ENCODE measurements around the gene DES. TPM values are rescaled to one million over a fixed set of nuclear protein-coding genes. Genes with fewer than 3 reads are reported as not detected.

Gene DES
- total RNA-seq, 2 donors from 2014 or later, result 5,895 to 7,519 TPM

DNA sequence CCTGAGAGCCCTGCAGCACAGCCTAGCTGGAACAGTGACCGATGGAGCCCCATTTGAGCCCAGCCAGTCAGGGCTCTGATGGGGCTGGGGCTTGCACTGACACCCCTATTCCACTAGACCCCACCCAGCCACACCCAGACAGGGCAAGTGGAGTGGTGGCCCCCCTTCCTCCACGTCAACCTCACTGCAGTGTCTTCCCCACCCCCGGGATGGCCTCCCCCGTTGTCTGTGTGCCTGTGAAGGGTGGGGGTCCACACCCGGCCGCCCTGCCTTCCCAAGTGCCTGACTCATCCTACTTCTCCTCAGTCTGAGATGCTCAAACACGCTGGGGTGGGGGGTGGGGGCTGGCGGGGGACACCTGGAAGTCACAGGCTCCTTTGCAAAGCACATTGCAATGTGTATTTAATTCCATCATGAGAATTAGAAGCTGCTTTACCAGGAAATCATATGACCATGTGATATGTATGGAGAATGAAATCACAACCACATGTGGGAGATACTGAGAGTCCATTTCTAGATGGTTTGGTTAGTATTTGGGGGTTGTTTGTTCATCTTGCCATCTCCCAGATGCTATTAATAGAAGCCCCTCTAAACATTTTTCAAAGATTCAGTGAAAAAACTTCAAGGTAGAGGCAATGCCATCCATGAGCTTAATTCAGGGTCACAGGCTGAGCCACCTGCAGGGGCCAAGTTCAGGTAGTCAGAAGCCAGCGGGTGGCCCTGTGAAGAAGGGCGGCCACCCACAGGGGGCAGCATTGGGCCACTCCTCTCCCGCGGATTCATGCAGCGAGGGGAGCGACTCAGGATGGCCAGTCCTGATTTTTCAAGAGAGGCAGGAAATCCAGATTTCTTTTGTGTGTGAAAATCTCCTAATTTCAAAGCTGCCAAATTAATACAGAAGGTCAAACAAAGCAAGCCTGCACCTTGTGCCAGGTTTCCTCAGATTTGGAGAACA lies 57.8 kb downstream of the DES start:
- intact Hi-C loops (cut with DNase I), result loop anchor here in 1 of 2 donors (5.0 kb wide), 1 partner anchor 51 kb away; no protein-coding TSS in a partner anchor
- DNase-seq (peak; percentile 73), ATAC-seq (peak; percentile 44 to 65)

Other genes with a start within 250 kb of the DES start
- gene SLC23A3, start 248.3 kb upstream of the DES start, total RNA-seq, result under 1 TPM; 0.47 to 0.50 TPM
- 10 to 100 TPM; 46.9 to 56.9 TPM for gene CNPPD1, start 241.5 kb upstream of the DES start, total RNA-seq
- 10 to 100 TPM; 43.4 to 46.0 TPM for gene RETREG2, start 240.1 kb upstream of the DES start, total RNA-seq
- gene ZFAND2B, start 211.6 kb upstream of the DES start, total RNA-seq, result 10 to 100 TPM; 21.2 to 26.5 TPM
- gene ABCB6, start 199.4 kb upstream of the DES start, total RNA-seq, result 10 to 100 TPM; 14.2 to 23.0 TPM
- gene ATG9A, start 188.7 kb upstream of the DES start, total RNA-seq, result 10 to 100 TPM; 69.0 to 74.4 TPM
- 10 to 100 TPM; 16.0 to 20.3 TPM for gene ANKZF1, start 188.6 kb upstream of the DES start, total RNA-seq
- gene GLB1L, start 172.9 kb upstream of the DES start, total RNA-seq, result 1 to 10 TPM; 4.7 to 4.9 TPM
- 10 to 100 TPM; 15.6 to 17.4 TPM for gene STK16, start 172.9 kb upstream of the DES start, total RNA-seq
- gene TUBA4B, start 165.1 kb upstream of the DES start, total RNA-seq, result not detected
- gene TUBA4A, start 164.5 kb upstream of the DES start, total RNA-seq, result 10 to 100 TPM; 42.1 to 72.9 TPM
- gene DNAJB2, start 139.0 kb upstream of the DES start, total RNA-seq, result 10 to 100 TPM; 43.7 to 63.6 TPM
- not detected for gene PTPRN, start 109.0 kb upstream of the DES start, total RNA-seq
- not detected for gene RESP18, start 85.6 kb upstream of the DES start, total RNA-seq
- gene DNPEP, start 30.5 kb upstream of the DES start, total RNA-seq, result 10 to 100 TPM; 52.6 to 70.5 TPM
- gene SPEG, start 16.5 kb downstream of the DES start, total RNA-seq, result 10 to 100 TPM; 94.6 to 94.9 TPM
- 10 to 100 TPM; 29.0 to 30.0 TPM for gene GMPPA, start 80.5 kb downstream of the DES start, total RNA-seq
- under 1 TPM in 1 of 2 donors, not detected in 1; 0.32 TPM for gene ASIC4, start 96.1 kb downstream of the DES start, total RNA-seq
- 100 to 1,000 TPM in 1 of 2 donors, 10 to 100 TPM in 1; 72.4 to 113 TPM for gene CHPF, start 125.4 kb downstream of the DES start, total RNA-seq
- 1 to 10 TPM; 3.2 to 4.1 TPM for gene TMEM198, start 125.7 kb downstream of the DES start, total RNA-seq
- 100 to 1,000 TPM; 121 to 187 TPM for gene OBSL1, start 153.2 kb downstream of the DES start, total RNA-seq
- gene INHA, start 153.9 kb downstream of the DES start, total RNA-seq, result 10 to 100 TPM in 1 of 2 donors, 1 to 10 TPM in 1; 2.2 to 16.2 TPM
- 10 to 100 TPM; 12.4 to 14.1 TPM for gene STK11IP, start 179.5 kb downstream of the DES start, total RNA-seq
- 100 to 1,000 TPM; 261 to 360 TPM for gene SLC4A3, start 209.3 kb downstream of the DES start, total RNA-seq